H9 (cell line): ENCODE measurements around the gene RGR. TPM values are rescaled to one million over a fixed set of nuclear protein-coding genes. Genes with fewer than 3 reads are reported as not detected.

Source experiments
- DNase-seq: peaks from one replicate; pipeline ENCODE4 v3.0.0-alpha.2; 2017
- H2AFZ ChIP-seq: one replicate; pipeline ENCODE4 v1.6.1; 2013; ENCODE audit warnings: mild to moderate bottlenecking, low read length, control low read depth, moderate library complexity
- H2AK5ac ChIP-seq: 2 replicates; pipeline ENCODE4 v1.6.1; 2013; ENCODE audit warnings: low read length, control low read depth, mixed read lengths; ENCODE audit not compliant: insufficient read length
- H2BK120ac ChIP-seq: one replicate; pipeline ENCODE4 v1.6.1; 2013; ENCODE audit warnings: low read depth, mild to moderate bottlenecking, low read length, control low read depth, inconsistent platforms; ENCODE audit not compliant: poor library complexity, severe bottlenecking
- H2BK12ac ChIP-seq: 2 replicates; pipeline ENCODE4 v1.6.1; 2013; ENCODE audit warnings: low read length, control low read depth, mixed read lengths, low read depth; ENCODE audit not compliant: insufficient read length
- H2BK15ac ChIP-seq: 2 replicates; pipeline ENCODE4 v1.6.1; 2013; ENCODE audit warnings: low read depth, low read length, control low read depth
- H2BK20ac ChIP-seq: one replicate; pipeline ENCODE4 v1.6.1; 2013; ENCODE audit warnings: low read depth, mild to moderate bottlenecking, low read length, control low read depth, inconsistent platforms; ENCODE audit not compliant: poor library complexity, severe bottlenecking
- H2BK5ac ChIP-seq: 2 replicates; pipeline ENCODE4 v1.6.1; 2013; ENCODE audit warnings: low read length, control low read depth, mixed read lengths; ENCODE audit not compliant: insufficient read length
- H3K14ac ChIP-seq: 2 replicates; pipeline ENCODE4 v1.6.1; 2013; ENCODE audit warnings: low read length, control low read depth; ENCODE audit not compliant: insufficient read depth
- H3K18ac ChIP-seq: 2 replicates; pipeline ENCODE4 v1.6.1; 2013; ENCODE audit warnings: low read depth, mild to moderate bottlenecking, mixed read lengths, low read length, control low read depth; ENCODE audit not compliant: insufficient read length
- H3K23ac ChIP-seq: 2 replicates; pipeline ENCODE4 v1.6.1; 2013; ENCODE audit warnings: low read length, control low read depth, mixed read lengths, low read depth; ENCODE audit not compliant: insufficient read length
- H3K23me2 ChIP-seq: 2 replicates; pipeline ENCODE4 v1.6.1; 2013; ENCODE audit warnings: low read depth, mild to moderate bottlenecking, mixed read lengths, low read length, control low read depth; ENCODE audit not compliant: insufficient read length, poor library complexity, severe bottlenecking
- H3K27ac ChIP-seq: 2 replicates; pipeline ENCODE4 v1.5.1; 2013; ENCODE audit warnings: low read length, control low read depth, mixed read lengths, low read depth; ENCODE audit not compliant: insufficient read length
- H3K27me3 ChIP-seq: 2 replicates; pipeline ENCODE4 v1.6.1; 2013; ENCODE audit warnings: low read length, control low read depth, inconsistent platforms; ENCODE audit not compliant: insufficient read depth
- H3K4ac ChIP-seq: 2 replicates; pipeline ENCODE4 v1.6.1; 2013; ENCODE audit warnings: low read depth, mild to moderate bottlenecking, control low read depth, inconsistent platforms, low read length, moderate library complexity
- H3K4me1 ChIP-seq: 2 replicates; pipeline ENCODE4 v1.6.1; 2013; ENCODE audit warnings: low read length, control low read depth, inconsistent platforms; ENCODE audit not compliant: insufficient read depth
- H3K4me2 ChIP-seq: 2 replicates; pipeline ENCODE4 v1.6.1; 2013; ENCODE audit warnings: low read length, control low read depth, mixed read lengths; ENCODE audit not compliant: insufficient read length, insufficient read depth
- H3K56ac ChIP-seq: 2 replicates; pipeline ENCODE4 v1.6.1; 2013; ENCODE audit warnings: low read depth, mild to moderate bottlenecking, mixed read lengths, low read length, control low read depth; ENCODE audit not compliant: insufficient read length
- H3K79me1 ChIP-seq: 2 replicates; pipeline ENCODE4 v1.6.1; 2013; ENCODE audit warnings: low read depth, mild to moderate bottlenecking, moderate library complexity, low read length, control low read depth, inconsistent platforms; ENCODE audit not compliant: insufficient read depth, poor library complexity, severe bottlenecking
- H3K79me2 ChIP-seq: 2 replicates; pipeline ENCODE4 v1.6.1; 2013; ENCODE audit warnings: low read length, control low read depth, inconsistent platforms; ENCODE audit not compliant: insufficient read depth
- H3K9ac ChIP-seq: 2 replicates; pipeline ENCODE4 v1.6.1; 2013; ENCODE audit warnings: low read length, control low read depth, mixed read lengths; ENCODE audit not compliant: insufficient read length; ENCODE audit errors: extremely low read depth
- H3K9me3 ChIP-seq: one replicate; pipeline ENCODE4 v1.6.1; 2013; ENCODE audit warnings: low read depth, low read length, inconsistent platforms; ENCODE audit not compliant: control insufficient read depth
- H3T11ph ChIP-seq: one replicate; pipeline ENCODE4 v1.6.1; 2013; ENCODE audit warnings: mild to moderate bottlenecking, low read length, control low read depth, inconsistent platforms
- H4K20me1 ChIP-seq: one replicate; pipeline ENCODE4 v1.6.1; 2013; ENCODE audit not compliant: control insufficient read depth, insufficient read length, insufficient read depth
- H4K5ac ChIP-seq: 2 replicates; pipeline ENCODE4 v1.6.1; 2013; ENCODE audit warnings: low read depth, mild to moderate bottlenecking, mixed read lengths, low read length, control low read depth; ENCODE audit not compliant: insufficient read length
- H4K8ac ChIP-seq: replicated peaks from 2 replicates; pipeline ENCODE4 v1.6.1; 2013; ENCODE audit warnings: low read length, control low read depth, mixed read lengths, low read depth; ENCODE audit not compliant: insufficient read length
- H4K91ac ChIP-seq: 2 replicates; pipeline ENCODE4 v1.6.1; 2013; ENCODE audit warnings: low read depth, mild to moderate bottlenecking, moderate library complexity, mixed read lengths, low read length, control low read depth; ENCODE audit not compliant: insufficient read length
- H3K27ac Mint-ChIP-seq, 3 experiments: 2 replicates in 2 of 3; 3 replicates in 1 of 3; pipeline ENCODE4 v1.8.0; 2020 to 2021; ENCODE audit warnings: mixed read lengths in 3 of 3, mild to moderate bottlenecking in 1 of 3, moderate library complexity in 1 of 3
- H3K27me3 Mint-ChIP-seq: 2 replicates; pipeline ENCODE4 v1.8.0; 2021; ENCODE audit warnings: low read depth, mild to moderate bottlenecking, moderate library complexity, mixed read lengths
- H3K36me3 Mint-ChIP-seq, 3 experiments: 2 replicates in 2 of 3; 3 replicates in 1 of 3; pipeline ENCODE4 v1.8.0; 2020 to 2021; ENCODE audit warnings: low read depth in 3 of 3, mixed read lengths in 3 of 3; ENCODE audit not compliant: insufficient read depth in 1 of 3
- H3K4me1 Mint-ChIP-seq, 2 experiments: 2 replicates each; pipeline ENCODE4 v1.8.0; 2020; ENCODE audit warnings: mixed read lengths in 2 of 2
- H3K4me3 Mint-ChIP-seq, 2 experiments: 2 replicates in 1 of 2; 3 replicates in 1 of 2; pipeline ENCODE4 v1.8.0; 2020 to 2021; ENCODE audit warnings: mild to moderate bottlenecking in 2 of 2, mixed read lengths in 2 of 2, moderate library complexity in 1 of 2
- H3K9me3 Mint-ChIP-seq, 2 experiments: 2 replicates in 1 of 2; 3 replicates in 1 of 2; pipeline ENCODE4 v1.8.0; 2020; ENCODE audit warnings: mild to moderate bottlenecking in 2 of 2, mixed read lengths in 2 of 2, moderate library complexity in 1 of 2
- CTCF ChIP-seq: fragments of 200-600 bp; sonication (generic); conservative IDR thresholded peaks from 3 replicates; pipeline ENCODE4 v1.8.0; 2021; ENCODE audit warnings: antibody characterized with exemption, mild to moderate bottlenecking
- WGBS: extraction: QIAGEN DNeasy Blood & Tissue Kit; methylation state at CpG from one replicate; pipeline ENCODE4 v1.1.7; 2013; ENCODE audit warnings: missing lambda C conversion rate, low lambda C conversion rate, mixed read lengths; ENCODE audit not compliant: insufficient read length; ENCODE audit errors: extremely low coverage; 5-methylcytosine and 5-hydroxymethylcytosine counted together
- total RNA-seq: library from RNA; stranded (reverse); gene quantifications from 2 replicates; pipeline ENCODE4 v1.2.1, GENCODE V29; 2021

Gene RGR
- total RNA-seq, 1 experiment from 2014 or later: not detected

DNA sequence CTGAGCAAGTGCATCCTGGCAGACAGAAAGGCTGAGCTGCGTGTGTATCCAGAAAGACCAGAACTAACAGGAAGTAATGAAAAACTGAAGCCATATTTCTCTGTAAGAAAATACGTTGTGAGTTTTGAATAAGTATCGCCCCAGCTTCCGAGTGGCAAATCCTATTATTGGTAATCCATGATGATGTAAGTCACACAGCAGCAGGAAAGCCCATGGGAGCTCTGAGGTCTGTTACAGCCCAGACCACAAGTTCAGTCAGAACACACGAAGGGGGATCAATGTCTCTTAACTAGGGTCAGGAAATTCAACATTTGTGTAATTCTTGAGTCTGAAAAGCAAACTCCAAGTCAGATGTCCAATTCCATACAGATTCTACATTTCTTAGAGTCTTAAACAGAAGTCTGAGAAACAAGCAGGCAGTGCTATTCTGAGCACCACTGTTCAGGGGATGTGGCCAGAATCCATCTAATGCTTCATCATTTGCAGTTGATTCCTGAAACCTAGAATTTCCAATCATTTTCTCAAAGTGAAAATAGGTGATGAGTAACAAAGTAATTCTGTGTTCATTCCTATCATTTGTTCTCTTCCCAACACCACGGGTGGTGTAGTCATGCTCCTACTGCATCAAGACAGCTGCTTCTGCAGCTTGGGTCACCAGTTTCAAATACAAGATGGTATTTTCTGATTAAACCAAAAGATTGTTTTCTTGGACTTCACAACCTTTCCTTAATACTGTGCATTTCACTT lies 19.3 kb upstream of the RGR start, which contains the start of gene LRIT2:
LRIT2 (minus strand) TSS at position 118 of the 747 bp plus-strand sequence; CDS start at position 94, 24 bp downstream.
- H2BK5ac ChIP-seq: no peak within 1 kb of the TSS
- H4K5ac ChIP-seq: no peak within 1 kb of the TSS
- H3K27ac ChIP-seq: no peak within 1 kb of the TSS
- H2BK120ac ChIP-seq: no peak within 1 kb of the TSS
- H2BK20ac ChIP-seq: no peak within 1 kb of the TSS
- Mint-ChIP-seq H3K4me1 (no peaks in the 10 kb centered on the region), H3K36me3 (no peaks in the 10 kb centered on the region; a peak in 1 of 7 replicates), H3K27ac (peak within 1 kb of the TSS in 1 of 3 experiments; percentile 70; a peak in 1 of 7 replicates), H3K9me3 (no peaks in the 10 kb centered on the region), H3K4me3 (no peak within 1 kb of the TSS; a peak in 1 of 5 replicates), H3K27me3 (peaks cover 43% of the 10 kb centered on the region)
- no peaks in the 10 kb centered on the region for H4K20me1 ChIP-seq
- no CpG with 5 or more reads among the region's 6 CpGs for WGBS
- DNase-seq: no peak
- no peaks in the 10 kb centered on the region for H3K79me2 ChIP-seq
- no peaks in the 10 kb centered on the region; the same call in 1 of the 2 replicates for H3K27me3 ChIP-seq
- no peak within 1 kb of the TSS for H3K23ac ChIP-seq
- H2BK12ac ChIP-seq: no peak within 1 kb of the TSS
- no peak for TF ChIP-seq CTCF
- H3K4ac ChIP-seq: no peak within 1 kb of the TSS
- no peak within 1 kb of the TSS for H3K18ac ChIP-seq
- no peak within 1 kb of the TSS for H2AFZ ChIP-seq
- H3T11ph ChIP-seq: no peak within 1 kb of the TSS
- no peak within 1 kb of the TSS for H2BK15ac ChIP-seq
- H3K14ac ChIP-seq: no peak within 1 kb of the TSS
- H3K23me2 ChIP-seq: no peaks in the 10 kb centered on the region
- H4K8ac ChIP-seq: no peak within 1 kb of the TSS
- H3K4me1 ChIP-seq: no peaks in the 10 kb centered on the region
- no peak within 1 kb of the TSS for H2AK5ac ChIP-seq
- no peak within 1 kb of the TSS for H3K56ac ChIP-seq
- H3K9me3 ChIP-seq: no peaks in the 10 kb centered on the region
- H3K79me1 ChIP-seq: no peaks in the 10 kb centered on the region
- H3K9ac ChIP-seq: no peak within 1 kb of the TSS
- no peak within 1 kb of the TSS for H3K4me2 ChIP-seq
- H4K91ac ChIP-seq: no peak within 1 kb of the TSS
